Amniotic epithelial cell (primary cell): ENCODE measurements around the gene LRMDA.
A peak's percentile ranks its signal among the peaks of the same experiment; 100 is the strongest.

Experiments
- DNase-seq: peaks from one replicate; pipeline ENCODE4 v3.0.0-alpha.2; 2010; ENCODE audit warnings: low read depth

Gene LRMDA

DNA sequence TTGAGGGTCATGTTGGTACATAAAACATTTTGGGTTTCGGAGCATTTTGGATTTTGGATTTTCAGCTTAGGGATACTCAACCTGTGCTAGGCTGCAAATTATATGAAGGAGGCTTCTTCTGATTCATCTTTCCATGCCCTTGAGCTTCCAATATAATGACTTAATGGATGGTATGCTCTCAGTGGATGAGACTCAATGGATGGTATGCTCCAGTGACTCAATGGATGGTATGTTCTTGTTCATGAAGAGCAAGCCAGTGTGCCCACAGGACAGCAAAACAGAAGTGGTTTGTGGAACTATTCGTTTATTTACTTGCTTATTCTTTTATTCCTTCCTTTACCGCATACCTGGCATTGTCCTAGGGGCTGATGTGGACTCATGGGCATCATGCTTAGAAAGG lies 969.6 kb downstream of the LRMDA start:
- peak; percentile 11 for DNase-seq

DNA sequence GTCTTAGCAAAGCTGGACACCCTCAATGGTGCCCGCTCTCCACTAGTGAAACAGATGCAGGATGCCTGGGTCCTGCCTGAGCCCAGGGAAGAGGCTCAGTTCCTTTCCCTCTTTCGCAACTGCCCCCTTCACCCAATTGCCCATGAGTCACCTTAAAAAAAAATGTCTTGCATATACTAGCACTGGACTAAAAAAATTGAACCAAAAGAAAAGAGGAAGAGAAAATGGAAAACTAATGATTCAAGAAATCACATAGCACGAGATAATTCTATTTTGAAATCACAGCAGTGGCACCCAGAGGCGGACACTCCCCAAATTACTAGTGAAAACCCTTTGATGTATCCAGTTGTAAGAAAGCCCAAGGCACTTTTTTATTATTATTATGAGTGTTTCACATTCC lies 972.5 kb downstream of the LRMDA start:
- no peak for DNase-seq

DNA sequence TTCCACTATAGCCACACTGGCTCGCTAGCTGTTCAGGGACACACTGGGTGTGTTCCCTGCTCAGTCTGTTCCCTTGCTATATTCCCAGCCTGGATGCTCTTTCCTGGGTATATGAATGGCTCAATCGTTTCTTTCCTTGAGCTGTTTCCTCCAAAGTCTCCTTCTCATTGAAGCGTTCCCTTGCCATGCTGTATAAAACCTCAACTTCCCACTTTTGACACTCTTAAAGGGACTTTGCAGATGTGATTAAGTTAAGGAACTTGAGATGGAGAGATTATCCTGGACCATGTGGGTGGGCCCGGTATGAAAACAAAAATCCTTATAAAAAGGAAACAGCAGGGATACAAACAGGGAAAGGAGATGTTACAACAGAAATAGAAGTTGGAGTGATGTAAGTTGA lies 973.1 kb downstream of the LRMDA start:
- no peak for DNase-seq

DNA sequence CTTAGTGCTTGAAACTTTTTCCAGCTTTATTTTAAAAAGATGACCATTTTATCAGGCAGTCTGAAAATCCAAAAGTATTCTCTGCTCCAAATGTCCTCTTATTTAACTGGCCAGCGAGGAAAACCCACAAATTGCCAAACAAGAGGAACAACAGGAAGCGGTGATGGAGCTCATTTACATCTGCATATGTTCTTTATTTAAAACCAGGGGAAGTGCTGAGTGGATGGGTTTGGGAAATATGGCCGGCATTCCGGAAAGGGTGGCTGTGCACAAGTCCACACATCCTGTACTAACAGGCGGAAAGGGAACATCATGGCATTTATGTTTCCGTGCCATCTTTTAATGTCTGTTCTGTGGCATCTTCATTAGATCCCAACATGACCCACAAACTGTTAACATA lies 974.5 kb downstream of the LRMDA start:
- DNase-seq = no peak

DNA sequence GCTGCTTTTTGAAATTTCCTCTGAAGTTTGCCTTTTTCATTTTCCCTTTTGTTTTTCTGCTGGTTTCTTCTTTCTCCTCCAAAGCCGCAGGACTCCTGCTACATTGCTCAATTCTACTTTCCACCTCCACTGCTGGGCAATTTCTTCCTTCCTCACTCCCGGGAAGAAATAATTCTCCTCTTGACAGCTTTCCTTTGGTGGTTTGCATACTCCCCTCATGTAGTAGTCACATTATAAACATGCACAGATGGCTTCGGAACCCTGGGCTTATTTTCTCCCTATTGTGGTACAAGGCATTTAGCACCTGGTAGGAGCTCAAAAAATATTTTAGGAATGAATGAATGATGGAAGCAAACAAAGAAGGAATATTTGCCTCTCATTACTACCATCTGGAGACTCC lies 977.2 kb downstream of the LRMDA start:
- DNase-seq = peak; percentile 88

DNA sequence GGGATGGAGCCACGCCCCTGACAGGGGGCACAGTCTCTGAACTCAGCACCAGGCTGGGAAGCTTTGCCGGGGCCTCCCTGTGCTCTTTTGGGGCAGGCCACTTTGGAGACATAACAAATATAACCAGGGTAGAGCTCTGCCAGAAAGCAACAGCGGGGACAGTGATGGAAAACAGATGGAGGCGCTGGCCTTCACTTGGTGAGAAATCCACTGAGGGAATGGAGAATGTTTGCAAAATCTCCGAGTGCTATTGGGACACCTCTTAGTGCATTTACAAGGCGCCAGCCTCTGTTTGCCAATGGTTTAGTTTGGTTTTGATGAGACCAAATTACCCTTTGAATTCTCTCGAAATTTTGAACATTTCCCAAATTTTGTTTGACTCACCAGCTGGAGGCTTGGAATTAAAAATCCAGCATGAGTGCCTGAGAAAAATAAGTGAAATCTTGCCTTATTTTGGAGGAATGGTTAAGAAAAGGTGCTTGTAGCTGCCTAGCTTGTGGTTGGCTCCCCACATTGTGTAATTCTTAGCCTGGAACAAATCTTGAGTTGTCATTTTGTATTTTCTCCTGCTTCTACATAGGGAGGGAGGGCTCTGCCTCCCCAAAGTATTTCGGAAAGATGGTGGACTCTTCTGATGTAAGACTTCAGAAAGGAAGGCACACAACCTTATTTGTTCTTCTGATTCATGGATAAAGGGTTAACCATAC lies 980.5 kb downstream of the LRMDA start:
- DNase-seq = peak; percentile 55

DNA sequence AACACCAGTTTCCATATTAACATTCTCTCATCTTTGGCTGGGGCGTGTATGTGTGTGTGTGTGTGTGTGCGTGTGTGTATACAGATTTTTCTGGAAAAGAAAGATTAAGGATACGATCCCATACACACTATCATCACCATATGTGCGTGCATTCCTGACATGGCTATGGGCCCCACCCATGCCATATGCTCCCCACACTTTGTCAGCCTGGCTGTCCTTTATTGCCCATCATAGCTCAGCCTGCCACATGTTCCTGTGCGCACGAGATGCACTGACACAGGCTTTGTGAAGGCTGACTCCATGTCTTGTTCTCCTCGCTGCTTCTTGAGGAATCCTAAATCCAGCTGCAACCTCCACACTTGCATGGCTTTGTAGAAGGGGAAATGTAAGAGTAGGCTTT lies 984.1 kb downstream of the LRMDA start:
- no peak for DNase-seq

DNA sequence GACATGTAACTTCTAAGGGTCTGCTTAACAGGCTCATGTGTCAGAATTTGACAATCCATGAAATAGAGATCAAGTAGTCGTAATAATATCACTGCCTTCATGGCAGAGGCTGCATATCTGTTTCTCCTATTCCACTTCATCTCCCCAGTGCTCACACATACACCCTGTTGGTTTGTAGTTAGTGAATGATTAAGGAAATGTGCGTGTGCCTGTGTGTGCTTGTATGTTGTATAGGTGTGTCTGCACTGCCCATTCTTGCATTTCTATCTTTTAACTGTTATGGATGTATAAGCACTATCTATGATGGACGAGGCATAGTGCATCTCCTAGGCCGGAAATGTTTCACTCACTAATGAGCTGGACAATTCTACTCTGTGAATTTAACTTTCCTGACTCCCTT lies 985.2 kb downstream of the LRMDA start:
- DNase-seq = no peak

DNA sequence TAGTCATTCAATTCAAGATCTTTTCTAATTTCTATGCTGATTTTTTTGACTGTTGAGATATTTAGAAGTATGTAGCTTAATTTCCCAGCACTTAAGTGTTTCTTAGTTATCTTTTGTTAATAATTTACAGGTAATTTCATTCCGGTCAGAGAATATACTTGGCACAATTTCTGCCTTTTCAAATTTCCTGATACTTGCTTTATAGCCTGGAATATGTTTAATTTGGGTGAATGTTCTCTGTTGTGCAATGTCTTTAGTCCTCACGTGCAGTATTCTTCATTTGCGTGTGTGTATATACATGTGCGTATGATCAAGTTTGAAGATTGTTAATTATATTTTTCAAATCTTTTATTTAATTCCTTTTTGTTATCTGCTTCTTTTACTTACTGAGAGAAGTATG lies 989.3 kb downstream of the LRMDA start:
- no peak for DNase-seq

DNA sequence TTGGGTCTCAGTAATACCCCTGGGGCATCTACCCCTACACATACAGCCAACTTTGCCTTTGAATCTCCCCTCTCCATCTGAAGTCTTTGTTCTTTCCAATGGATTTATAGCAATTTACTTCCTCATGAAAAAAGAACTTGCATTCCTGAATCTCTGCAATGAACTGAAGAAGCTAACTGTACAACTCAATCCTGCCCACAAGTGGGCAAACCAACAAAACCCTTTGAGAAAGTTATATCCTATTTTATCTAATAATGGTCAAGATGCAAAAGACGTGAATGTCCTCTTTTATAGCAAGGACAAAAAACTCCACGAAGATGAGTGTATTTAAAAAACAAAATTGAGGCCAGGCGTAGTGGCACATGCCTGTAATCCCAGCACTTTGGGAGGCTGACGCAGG lies 991.3 kb downstream of the LRMDA start:
- DNase-seq = peak; percentile 38

DNA sequence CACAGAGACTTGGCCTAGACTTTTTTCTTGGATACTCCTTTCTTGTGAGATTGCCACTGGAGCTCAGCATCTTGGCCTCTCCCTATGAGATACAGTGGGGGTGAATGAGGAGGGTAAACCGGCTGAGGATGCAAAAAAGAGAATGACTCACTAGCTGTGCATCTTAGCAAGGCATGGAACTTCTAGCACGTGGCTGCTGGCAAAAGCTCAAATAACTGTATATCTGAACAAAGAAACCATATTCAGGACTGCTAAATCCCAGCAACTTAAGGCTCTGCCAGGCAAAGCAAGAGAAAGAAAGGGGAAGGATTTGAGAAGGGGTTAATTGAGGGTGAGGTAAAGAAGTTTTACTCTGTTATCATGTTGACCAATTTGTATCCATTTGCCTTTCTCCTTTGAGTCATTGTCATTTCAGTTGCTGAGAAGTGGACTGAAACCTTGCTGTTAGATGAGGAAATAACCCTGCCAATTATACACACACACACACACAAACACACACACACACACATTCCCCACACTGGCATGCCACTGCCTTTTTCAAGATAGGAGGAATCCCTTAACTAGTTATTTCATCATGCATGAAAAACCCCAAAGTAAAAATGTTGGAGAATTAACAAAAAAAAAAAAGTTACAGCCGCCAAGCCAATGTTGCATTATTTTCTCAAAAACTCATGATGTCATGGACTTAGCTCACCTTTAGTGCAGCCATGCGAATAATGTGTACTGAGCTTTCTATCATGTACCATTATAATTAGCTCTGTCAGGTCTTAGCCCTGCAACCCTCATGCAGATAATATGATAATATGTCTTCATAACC lies 997.3 kb downstream of the LRMDA start:
- DNase-seq = peak; percentile 95

DNA sequence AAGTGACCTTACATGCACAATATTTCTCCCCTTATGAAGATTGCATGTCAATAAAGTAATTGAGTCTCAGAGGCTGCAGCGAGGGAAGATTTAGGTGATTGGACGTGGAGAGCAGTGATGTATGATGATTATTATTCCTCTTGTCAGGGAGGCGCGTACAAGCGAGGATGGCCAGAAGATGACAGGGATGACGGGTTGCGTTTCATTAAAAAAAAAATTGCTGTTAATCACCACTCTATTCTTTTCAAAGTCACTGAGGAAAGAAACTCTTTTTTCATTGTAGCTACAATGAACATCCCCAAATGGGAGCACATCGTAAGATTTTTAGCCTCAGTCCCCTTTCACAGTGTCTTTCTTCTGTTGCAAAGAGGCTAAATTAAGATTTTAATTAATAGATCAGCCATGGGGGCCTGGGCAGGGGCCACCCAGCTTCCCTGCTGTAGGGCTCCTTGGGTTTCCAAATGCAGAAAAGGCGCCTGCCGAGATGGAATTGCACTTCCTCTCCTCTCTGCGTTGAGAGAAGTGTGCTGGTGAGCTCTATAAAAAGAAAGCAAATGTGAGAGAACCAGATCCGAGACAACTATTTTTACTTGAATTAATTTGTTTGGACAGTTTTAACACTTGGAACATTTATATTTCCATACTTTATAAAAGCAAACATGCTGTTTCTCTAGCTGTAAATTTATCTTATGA lies 998.1 kb downstream of the LRMDA start:
- no peak for DNase-seq

DNA sequence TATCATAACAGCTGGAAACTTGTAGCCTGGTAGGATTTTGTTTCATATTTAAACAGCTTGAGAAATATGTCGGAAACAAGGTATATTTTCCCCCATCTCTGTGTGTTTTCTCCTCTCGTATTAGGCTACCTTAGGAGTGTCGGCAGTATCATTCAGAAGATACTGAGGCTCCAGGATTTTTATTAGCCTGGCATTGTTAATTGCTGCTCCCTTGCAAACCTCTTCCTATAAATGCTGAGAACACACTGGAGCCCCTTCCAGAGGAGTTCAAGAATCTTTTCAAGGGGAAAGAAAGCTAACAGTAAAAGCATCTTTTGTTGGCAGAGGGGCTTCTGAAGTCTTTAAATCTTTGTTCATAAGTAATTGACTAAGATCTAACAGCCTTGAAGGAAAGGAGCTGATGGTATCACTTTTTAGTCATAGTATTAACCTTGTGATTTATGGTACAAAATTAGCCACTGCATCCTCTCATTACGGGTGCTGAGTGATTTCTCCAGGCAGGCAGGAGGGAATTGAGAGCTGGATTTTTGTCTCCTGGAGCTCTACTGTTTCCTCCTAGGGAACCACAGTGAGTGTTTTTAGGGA lies 998.7 kb downstream of the LRMDA start:
- DNase-seq = peak; percentile 40

DNA sequence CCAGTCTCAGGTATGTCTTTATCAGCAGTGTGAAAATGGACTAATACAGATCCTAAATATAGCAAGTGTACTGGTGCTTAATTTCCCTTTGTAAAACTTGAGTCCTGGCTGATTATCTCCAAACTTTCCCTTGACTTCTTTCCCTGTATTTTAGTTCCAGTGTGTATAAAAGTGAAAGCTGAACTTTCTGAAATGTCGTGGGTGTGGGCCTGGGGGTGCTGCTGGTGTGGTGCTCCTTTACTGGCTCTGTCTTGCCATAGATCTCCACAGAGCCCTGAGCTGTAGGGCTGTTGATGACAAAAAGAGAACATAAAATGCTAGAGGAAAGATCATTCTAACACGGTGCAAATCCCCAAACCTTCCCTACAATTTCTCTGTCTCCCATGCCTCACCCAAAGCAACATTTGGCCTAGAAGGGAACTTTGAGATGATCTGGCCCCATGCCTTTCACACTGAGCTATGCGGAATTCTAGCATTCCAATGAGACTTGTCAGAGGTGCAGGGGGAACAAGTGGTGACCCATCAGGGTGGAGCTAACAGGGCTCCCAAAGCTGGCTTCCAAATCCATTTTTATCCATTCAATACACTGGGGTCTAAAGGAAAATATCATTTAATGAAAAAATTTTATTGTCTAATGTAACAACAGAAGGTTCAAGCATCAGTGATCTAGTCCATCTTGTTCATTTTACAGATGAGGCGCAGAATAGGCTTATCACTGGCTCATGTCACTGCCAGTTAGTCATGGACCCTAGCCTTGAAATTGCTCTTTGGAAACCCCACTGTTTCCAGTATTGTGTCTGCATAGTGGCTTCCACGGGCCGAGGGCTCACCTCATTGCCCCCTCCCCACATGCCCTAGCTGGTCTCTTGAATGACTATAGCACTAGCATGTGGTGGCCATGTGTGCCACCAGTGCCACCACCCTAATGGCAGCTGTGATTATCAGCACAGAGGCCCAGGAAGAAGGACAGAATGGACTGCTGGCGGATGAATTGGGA lies 1000.9 kb downstream of the LRMDA start:
- DNase-seq = peak; percentile 48

DNA sequence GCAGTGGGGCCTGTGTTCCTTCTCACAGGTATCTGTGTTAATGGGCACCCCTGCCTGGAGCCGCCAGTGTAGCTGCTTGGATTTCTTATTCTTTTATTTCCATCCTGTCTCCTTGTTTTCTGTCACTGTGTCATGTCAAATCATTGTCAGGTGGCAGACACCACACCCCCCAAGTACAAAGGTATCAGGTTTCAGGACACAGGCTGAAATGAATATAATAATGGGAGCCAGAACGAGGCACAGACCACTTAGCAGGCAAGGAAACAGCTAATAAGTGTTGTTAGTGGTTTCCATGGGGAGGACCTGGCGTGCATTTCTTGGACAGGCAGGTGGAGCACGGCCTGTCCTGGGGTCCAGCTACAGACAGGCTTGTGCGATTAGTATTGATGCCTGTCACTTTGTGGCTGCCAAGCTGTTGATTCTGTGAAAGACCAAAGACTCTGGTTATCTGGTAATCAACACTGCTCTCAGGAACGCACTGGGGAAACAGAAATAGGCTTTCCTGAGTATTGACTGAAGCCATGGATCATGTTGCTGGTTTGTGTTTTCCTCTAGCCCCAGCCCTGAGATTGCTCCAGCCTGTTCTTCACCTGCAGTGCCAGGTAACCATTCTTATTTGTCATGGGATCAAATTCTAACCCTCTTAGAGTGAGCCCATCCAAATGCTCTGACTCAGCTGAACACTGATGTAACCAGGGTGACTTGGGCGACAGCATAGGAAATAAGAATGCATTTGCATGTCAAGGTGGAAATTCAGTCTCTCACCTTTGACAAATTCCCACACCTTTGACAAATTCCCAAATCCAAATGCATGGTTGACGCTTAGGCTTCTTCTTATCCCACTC lies 1002.0 kb downstream of the LRMDA start:
- DNase-seq = no peak

DNA sequence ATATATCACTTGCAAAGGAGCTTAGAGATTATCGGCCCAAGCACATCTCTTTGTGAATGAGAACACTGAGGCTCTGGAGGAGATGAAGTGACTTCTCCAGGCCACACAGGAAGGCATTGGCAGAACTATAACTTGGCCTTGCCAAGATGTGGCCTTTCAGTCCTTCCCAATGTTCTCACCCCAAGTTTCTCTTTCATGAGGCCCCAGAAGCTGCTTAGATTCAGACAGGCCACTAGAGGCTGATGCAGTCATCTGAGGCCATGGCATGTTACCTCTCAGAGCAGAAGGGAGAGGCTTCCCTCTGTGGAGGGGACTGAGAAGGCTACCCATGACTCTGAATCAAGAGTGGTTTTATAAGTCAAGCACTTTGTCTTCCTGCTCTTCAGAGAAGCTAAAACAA lies 1003.7 kb downstream of the LRMDA start:
- no peak for DNase-seq

DNA sequence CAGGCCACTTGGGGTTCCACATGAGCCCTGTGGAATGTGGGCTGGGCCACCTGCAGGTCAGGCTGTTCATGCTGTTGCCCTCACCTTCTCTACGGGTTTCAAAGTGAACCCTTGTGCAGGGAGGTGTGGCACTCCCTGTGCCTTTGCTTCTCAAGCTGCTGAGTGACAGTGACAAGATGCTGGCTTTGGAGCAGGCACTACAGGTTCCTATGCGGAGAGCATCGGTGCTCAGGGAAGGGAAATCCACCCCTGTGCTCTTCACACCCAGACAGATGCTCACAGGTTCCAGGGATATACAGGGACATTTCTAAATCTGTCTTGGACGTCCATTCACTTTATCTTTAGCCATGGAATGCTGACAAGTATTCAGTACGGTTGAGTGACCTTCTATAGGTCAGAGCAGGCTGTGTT lies 1005.0 kb downstream of the LRMDA start:
- DNase-seq = no peak

DNA sequence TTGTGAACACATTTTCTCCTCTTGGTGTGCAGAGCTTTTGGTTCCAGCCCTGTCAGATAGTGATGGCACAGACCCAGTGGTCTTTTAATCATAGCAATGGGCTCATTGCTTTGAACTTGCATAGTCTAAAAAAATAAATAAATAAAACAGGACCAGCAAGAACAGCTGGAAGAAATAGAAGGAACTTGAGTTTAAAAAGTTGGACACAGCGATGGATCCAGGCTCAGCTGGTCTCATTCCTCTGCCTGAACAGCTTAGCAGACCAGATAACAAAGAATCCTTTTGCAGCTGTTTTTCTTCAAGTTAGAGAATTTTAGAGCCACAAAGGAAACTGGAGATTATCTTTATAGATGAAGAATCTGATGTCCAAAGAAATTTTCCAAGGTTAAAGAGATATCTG lies 1005.6 kb downstream of the LRMDA start:
- DNase-seq = peak; percentile 80

DNA sequence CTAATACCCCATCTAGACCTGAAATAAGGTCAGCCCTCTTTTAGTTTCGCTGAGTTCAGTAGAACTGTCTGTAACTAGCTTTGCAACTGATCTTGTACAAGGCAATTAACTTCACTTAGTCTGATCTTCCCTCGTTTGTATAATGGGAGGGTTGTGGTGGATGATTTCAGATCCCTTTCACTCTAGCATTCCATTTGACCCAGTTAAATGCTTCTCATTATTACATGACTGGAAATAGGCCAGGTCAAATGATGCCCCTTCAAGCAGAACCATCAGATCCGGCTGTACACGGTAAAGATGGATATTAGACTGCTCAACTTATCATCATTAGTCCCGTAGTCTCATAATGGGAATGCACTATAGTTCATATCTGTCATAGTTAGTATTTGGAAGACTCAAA lies 1009.0 kb downstream of the LRMDA start:
- no peak for DNase-seq

DNA sequence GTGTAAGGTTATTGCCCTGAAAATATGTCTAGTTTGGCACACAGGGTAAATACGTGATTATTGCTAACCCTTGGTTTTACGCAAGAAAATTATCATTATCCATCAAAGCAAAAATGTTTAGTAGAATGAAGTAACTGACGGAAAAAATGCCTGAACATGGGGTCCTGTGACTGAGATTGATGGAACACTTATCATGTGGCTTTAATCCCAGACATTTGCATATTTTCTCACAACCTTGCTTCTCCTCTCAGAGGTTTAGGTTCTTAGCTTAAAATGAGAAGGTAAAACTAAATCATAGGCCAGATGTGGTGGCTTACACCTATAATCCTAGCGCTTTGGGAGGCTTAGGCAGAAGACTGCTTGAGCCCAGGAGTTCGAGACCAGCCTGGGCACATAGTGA lies 1010.7 kb downstream of the LRMDA start:
- DNase-seq = no peak
